Aorta (tissue), 5 donors: Measurements from ENCODE around the gene C8A. TPM values are rescaled to one million over a fixed set of nuclear protein-coding genes. Genes with fewer than 3 reads are reported as not detected.

Experiments used
- ATAC-seq: fragments of 200-7000 bp; cut with Tn5 transposase; one replicate; pipeline ENCODE4 v1.9.1; 2022; ENCODE audit warnings: moderate library complexity; ENCODE audit not compliant: low FRiP score
- DNase-seq, 2 donors: peaks; one replicate each; pipeline ENCODE4 v3.0.0-alpha.2; 2020
- H3K27ac ChIP-seq, 2 donors: one replicate each; pipeline ENCODE4 v1.5.1; 2013; ENCODE audit warnings: low read length in 2 of 2, mild to moderate bottlenecking in 2 of 2, moderate library complexity in 2 of 2, control low read depth in 1 of 2, inconsistent platforms in 1 of 2, low read depth in 1 of 2
- H3K27me3 ChIP-seq, 2 donors: one replicate each; pipeline ENCODE4 v1.6.1; 2013; ENCODE audit warnings: control low read depth in 1 of 2, low read length in 1 of 2, mild to moderate bottlenecking in 1 of 2, moderate library complexity in 1 of 2; ENCODE audit not compliant: insufficient read depth in 2 of 2, control insufficient read depth in 1 of 2
- H3K36me3 ChIP-seq, 2 donors: one replicate each; pipeline ENCODE4 v1.6.1; 2013; ENCODE audit warnings: control low read depth in 1 of 2, low read length in 1 of 2, mild to moderate bottlenecking in 1 of 2; ENCODE audit not compliant: insufficient read depth in 2 of 2, control insufficient read depth in 1 of 2
- H3K4me1 ChIP-seq, 2 donors: one replicate each; pipeline ENCODE4 v1.6.1; 2013; ENCODE audit warnings: low read length in 2 of 2, control low read depth in 1 of 2, mild to moderate bottlenecking in 1 of 2, moderate library complexity in 1 of 2; ENCODE audit not compliant: insufficient read depth in 2 of 2, control insufficient read depth in 1 of 2
- H3K4me3 ChIP-seq, 2 donors: one replicate each; pipeline ENCODE4 v1.5.1; 2013; ENCODE audit warnings: low read length in 2 of 2, control low read depth in 1 of 2, mild to moderate bottlenecking in 1 of 2
- H3K9me3 ChIP-seq: one replicate; pipeline ENCODE4 v1.6.1; 2013; ENCODE audit warnings: mild to moderate bottlenecking, low read length; ENCODE audit not compliant: control insufficient read depth
- WGBS, 2 donors: extraction: QIAGEN DNeasy Blood & Tissue Kit; methylation state at CpG; one replicate each; pipeline ENCODE4 v1.1.7; 2013; 5-methylcytosine and 5-hydroxymethylcytosine counted together
- intact Hi-C, 2 donors: fragments of 100-400 bp; cut with DNase I; formaldehyde crosslinking; loops; one replicate each; pipeline versions ENCODE4 v1.14.2 to v1.15.0; 2022
- polyA plus RNA-seq, 2 donors: library from polyadenylated mRNA; stranded (reverse); fragments of 200-250 nt; gene quantifications; one replicate each; pipeline ENCODE4 v1.2.3, GENCODE V29; 2013
- total RNA-seq, 2 donors: library from RNA; stranded (reverse); fragmentation: NEBNext Ultra II Directional; extraction: Animal tissue kit (Norgen Biotek cat#: 25700); gene quantifications; one replicate each; pipeline ENCODE4 v1.2.1, GENCODE V29; 2021
- donor health status: healthy with polysubstance abuse.
- donor health status: Bipolar disorder and iron deficiency.
- donor health status: DM: no; HTN: no; CAD: no.
- donor health status: DM: no; HTN: no; CAD: no.
- donor health status: DM: yes; HTN: yes; CAD: no.

Gene C8A
- total and polyA plus RNA-seq, 4 donors: not detected

GRCh38 chr1:56921479-56921878 lies 66.9 kb downstream of the C8A start:
- Histone ChIP-seq H3K4me1 (no peaks in the 10 kb centered on the region), H3K27ac (no peak overlapping the region), H3K27me3 (no peaks in the 10 kb centered on the region), H3K36me3 (no peaks in the 10 kb centered on the region), H3K9me3 (no peaks in the 10 kb centered on the region), H3K4me3 (no peak overlapping the region)
- no peak for ATAC-seq
- no peak for DNase-seq
- WGBS, 2 donors: 49 to 69% methylated on average over 1 of the region's 1 CpG
- intact Hi-C loops: no loop called here

- Histone ChIP-seq H3K27ac (no peak overlapping the region), H3K4me1 (no peaks in the 10 kb centered on the region), H3K27me3 (no peaks in the 10 kb centered on the region), H3K4me3 (no peak overlapping the region), H3K9me3 (no peaks in the 10 kb centered on the region), H3K36me3 (no peaks in the 10 kb centered on the region)
- intact Hi-C loops: no loop called here
- 88 to 92% methylated on average over 4 of the region's 4 CpGs for WGBS, 2 donors
- ATAC-seq (no peak), DNase-seq (no peak)
These were observed 67.5 kb downstream of the C8A start for GRCh38 chr1:56922070-56922469.

- Histone ChIP-seq H3K9me3 (no peaks in the 10 kb centered on the region), H3K27ac (no peak overlapping the region)
- 90 to 92% methylated on average over 1 of the region's 1 CpG for WGBS, 2 donors
These were observed 67.9 kb downstream of the C8A start for GRCh38 chr1:56922507-56922906.

DNA sequence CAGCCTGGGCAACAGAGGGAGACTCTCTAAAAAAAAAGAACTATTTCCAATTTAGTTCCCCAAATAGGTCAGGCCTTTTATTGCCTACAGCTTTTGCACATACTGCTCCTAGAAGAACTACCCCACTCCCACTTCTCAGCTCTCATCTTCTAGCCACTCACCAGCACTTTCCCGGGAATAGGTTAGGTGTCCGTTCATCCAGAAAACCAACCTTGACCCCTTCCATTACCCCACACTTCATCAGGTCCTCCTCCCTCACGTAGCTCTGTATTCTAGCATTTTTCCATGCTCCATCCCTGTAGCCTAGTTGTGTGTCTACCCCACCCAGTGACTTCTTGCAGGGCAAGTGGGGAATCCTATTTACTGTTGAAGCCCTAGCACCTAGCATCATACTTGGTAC lies 68.6 kb downstream of the C8A start:
- intact Hi-C loops: no loop called here
- ATAC-seq (no peak), DNase-seq (no peak)
- Histone ChIP-seq H3K36me3 (no peaks in the 10 kb centered on the region), H3K4me3 (no peak overlapping the region), H3K4me1 (no peaks in the 10 kb centered on the region), H3K27me3 (no peaks in the 10 kb centered on the region), H3K9me3 (no peaks in the 10 kb centered on the region), H3K27ac (no peak overlapping the region)
- WGBS, 2 donors: 63 to 93% methylated on average over 3 of the region's 3 CpGs

More at GRCh38 chr1:56922507-56922906, 67.9 kb downstream of the C8A start:
- no peak for ATAC-seq
- no peaks in the 10 kb centered on the region for H3K4me1 ChIP-seq
- no peaks in the 10 kb centered on the region for H3K27me3 ChIP-seq
- H3K4me3 ChIP-seq: no peak overlapping the region
- H3K36me3 ChIP-seq: no peaks in the 10 kb centered on the region
- DNase-seq: no peak
- intact Hi-C loops: no loop called here

GRCh38 chr1:56924116-56924515 lies 69.5 kb downstream of the C8A start:
- H3K9me3 ChIP-seq: peaks cover 2% of the 10 kb centered on the region
- H3K27ac ChIP-seq: no peak overlapping the region
- no peaks in the 10 kb centered on the region for H3K4me1 ChIP-seq
- H3K4me3 ChIP-seq: no peak overlapping the region
- intact Hi-C loops: no loop called here
- no peaks in the 10 kb centered on the region for H3K27me3 ChIP-seq
- ATAC-seq: no peak
- no peaks in the 10 kb centered on the region for H3K36me3 ChIP-seq
- no peak for DNase-seq
- 88 to 92% methylated on average over 5 of the region's 5 CpGs for WGBS, 2 donors

DNA sequence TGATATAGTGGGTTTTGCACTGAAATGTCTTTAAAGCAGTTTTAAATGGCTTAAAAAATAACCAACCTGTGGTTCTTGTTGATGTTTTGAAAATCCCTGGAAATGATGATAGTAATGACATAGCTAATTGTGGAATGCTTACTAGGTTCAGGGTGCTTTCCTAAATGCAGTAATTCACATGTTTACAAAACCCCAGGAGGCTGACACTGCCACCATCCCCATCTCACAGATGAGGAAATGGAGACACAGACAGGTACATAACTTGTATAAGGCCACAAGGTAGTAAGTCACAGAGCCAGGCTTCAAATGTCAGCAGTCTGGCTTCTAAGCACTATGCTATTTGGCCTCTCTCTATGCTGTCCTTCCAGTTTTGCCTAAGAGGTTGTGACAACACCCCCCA lies 70.6 kb downstream of the C8A start:
- Histone ChIP-seq H3K9me3 (peaks cover 2% of the 10 kb centered on the region), H3K4me3 (no peak overlapping the region), H3K27ac (no peak overlapping the region), H3K4me1 (no peaks in the 10 kb centered on the region), H3K27me3 (no peaks in the 10 kb centered on the region), H3K36me3 (no peaks in the 10 kb centered on the region)
- ATAC-seq (peak; percentile 28), DNase-seq (no peak)
- intact Hi-C loops: no loop called here

DNA sequence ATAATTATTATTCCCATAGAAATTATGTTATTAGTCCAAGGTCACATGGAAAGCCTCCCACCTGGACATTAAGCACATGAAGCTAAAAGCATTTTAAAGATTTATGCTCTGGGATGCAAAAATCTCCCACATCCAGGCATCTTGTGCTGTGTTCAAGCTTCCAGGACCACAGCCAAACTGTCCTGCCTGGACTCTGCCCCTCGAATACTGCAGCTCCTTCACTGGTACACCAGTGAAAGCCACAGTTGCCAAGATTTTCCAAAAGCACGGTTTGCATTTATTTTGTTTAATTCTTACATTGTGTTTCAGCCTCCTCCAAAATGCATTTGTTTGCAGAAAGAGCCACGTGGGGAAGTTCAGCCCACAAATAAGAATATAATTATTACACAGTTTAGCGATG lies 72.6 kb downstream of the C8A start:
- no peak overlapping the region for H3K27ac ChIP-seq
- H3K9me3 ChIP-seq: peaks cover 2% of the 10 kb centered on the region
- DNase-seq: no peak
- no peak overlapping the region for H3K4me3 ChIP-seq
- H3K27me3 ChIP-seq: no peaks in the 10 kb centered on the region
- intact Hi-C loops: no loop called here
- WGBS, 2 donors: 54 to 56% methylated on average over 4 of the region's 4 CpGs
- no peaks in the 10 kb centered on the region for H3K36me3 ChIP-seq
- no peak for ATAC-seq
- no peaks in the 10 kb centered on the region for H3K4me1 ChIP-seq

- no peaks in the 10 kb centered on the region for H3K27me3 ChIP-seq
- H3K4me1 ChIP-seq: no peaks in the 10 kb centered on the region
- no peak overlapping the region for H3K27ac ChIP-seq
- 92 to 96% methylated on average over 3 of the region's 3 CpGs for whole genome bisulfite sequencing, 2 donors
- intact Hi-C loops: no loop called here
- DNase-seq (no peak), ATAC-seq (no peak)
- H3K9me3 ChIP-seq: peaks cover 2% of the 10 kb centered on the region
- H3K36me3 ChIP-seq: no peaks in the 10 kb centered on the region
- H3K4me3 ChIP-seq: no peak overlapping the region
These were observed 73.4 kb downstream of the C8A start for GRCh38 chr1:56927986-56928385.

DNA sequence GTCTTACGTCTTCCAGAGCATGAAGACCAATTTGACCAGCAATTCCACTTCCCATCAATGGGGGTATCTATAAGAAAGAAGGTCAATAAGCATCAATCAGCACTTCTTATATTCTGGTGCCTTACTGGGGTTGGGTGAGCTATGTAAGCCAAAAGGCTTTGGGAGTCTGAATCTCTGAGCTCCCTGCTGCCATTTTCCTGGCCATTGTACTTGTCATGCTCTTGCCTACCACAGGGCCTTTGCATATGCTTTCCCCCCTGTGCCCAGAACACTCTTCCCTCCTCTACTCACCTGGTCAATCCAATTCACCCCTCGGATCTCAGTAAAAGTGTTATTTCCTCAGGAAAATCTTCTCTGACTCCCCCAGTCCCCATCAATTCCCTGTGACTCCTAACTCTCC lies 74.9 kb downstream of the C8A start:
- no peak overlapping the region for H3K4me3 ChIP-seq
- no peaks in the 10 kb centered on the region for H3K36me3 ChIP-seq
- DNase-seq (no peak), ATAC-seq (no peak)
- H3K27me3 ChIP-seq: no peaks in the 10 kb centered on the region
- 76 to 82% methylated on average over 2 of the region's 2 CpGs for WGBS, 2 donors
- no peaks in the 10 kb centered on the region for H3K4me1 ChIP-seq
- H3K27ac ChIP-seq: no peak overlapping the region
- intact Hi-C loops: no loop called here
- peaks cover 2% of the 10 kb centered on the region for H3K9me3 ChIP-seq
